NCI-H510A treated with DMSO at 0.1 percent for 48 hours (cell line): ENCODE data around the gene ABL2.
"Not testable (repeated sequence)": the region's sequence is repeated elsewhere in the genome, so short reads cannot be mapped to it uniquely, and the experiment has no call there.

ENCODE experiments used
- DNase-seq: peaks from one replicate; lab custom pipeline; 2025; lab: John Stamatoyannopoulos, UW

The ABL2 gene

GRCh38 chr1:179135707-179136106 lies 93.8 kb downstream of the ABL2 start:
- DNase-seq = not testable (repeated sequence)

- DNase-seq = not testable (repeated sequence)
These were observed 94.3 kb downstream of the ABL2 start for GRCh38 chr1:179135168-179135567.

GRCh38 chr1:179129702-179130473 lies 99.6 kb downstream of the ABL2 start:
- no peak for DNase-seq

GRCh38 chr1:179128520-179128919 lies 101.0 kb downstream of the ABL2 start:
- no peak for DNase-seq

- DNase-seq = no peak
These were observed 102.1 kb downstream of the ABL2 start for GRCh38 chr1:179127163-179127895.

DNA sequence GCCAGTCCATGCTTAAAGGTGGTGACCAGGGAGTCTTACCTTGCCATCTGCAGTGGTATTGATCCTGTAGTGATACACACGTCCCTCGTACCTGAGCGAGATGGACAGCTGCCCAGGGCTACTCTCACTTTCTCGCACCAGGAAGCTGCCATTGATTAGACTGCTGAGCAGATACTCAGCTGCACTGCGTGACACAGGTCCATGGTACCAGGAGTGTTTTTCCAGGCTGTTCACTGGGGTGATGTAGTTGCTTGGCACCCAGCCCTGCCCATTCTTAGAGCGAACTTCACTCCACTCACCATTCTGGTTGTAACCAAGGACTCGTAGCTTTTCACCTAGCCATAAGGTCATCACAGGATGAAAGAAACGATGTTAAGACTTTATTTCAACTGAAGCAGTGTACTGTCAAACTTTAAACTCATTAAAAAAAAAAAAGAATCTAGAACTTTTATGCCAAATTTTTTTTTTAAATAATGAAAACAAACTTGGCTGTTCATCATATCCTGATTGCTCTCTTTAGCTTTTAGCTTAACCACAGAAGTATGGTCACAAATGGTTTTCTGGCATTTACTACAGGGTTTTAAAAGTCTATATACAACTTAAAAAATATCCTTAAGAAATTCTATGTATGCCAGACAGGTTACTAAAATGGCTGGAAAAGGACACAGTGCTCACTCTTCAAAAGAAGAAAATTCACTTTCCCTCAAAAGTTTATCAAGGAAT lies 103.0 kb downstream of the ABL2 start:
- DNase-seq = no peak

GRCh38 chr1:179124873-179125272 lies 104.6 kb downstream of the ABL2 start:
- DNase-seq = no peak

DNA sequence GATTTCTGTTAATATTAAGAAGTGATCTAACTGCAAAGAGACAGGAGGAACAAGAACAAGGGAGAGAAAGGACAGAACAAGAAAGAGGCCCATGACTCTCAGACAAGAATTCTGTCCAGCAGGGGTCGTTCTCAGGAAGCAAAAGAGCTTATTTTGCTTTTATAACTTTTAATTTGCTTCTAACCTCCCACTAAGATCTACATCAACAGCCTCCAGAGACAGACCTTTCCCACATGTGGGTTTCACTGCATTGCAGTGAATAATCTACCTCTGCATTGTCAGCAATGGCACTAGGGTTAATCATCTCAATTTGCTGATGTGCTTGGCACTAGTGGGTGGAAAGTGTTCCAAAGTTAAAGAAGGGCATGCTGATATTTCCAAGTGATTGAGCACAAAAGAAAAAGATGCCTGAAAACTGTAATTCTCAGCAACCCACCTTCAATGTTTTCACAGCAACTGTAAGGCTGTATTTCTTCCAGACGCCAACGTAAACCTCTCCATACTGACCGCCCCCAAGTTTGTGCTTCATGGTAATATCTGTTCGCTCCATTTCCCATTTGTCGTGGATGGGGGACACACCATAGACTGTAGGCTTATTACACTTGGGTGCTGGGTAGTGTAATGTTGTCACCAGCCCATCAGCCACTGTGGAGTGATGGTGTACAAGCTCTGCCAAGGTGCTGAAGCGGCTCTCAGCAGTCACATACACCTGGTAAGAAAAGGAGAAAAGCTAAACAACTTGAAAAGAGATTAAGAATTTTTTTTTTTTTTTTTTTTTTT lies 108.1 kb downstream of the ABL2 start:
- no peak for DNase-seq

GRCh38 chr1:179120736-179121135 lies 108.7 kb downstream of the ABL2 start:
- no peak for DNase-seq

- no peak for DNase-seq
These were observed 110.0 kb downstream of the ABL2 start for GRCh38 chr1:179119513-179119912.

GRCh38 chr1:179115181-179115580 lies 114.3 kb downstream of the ABL2 start:
- no peak for DNase-seq

- no peak for DNase-seq
These were observed 120.8 kb downstream of the ABL2 start for GRCh38 chr1:179108644-179109043.

DNA sequence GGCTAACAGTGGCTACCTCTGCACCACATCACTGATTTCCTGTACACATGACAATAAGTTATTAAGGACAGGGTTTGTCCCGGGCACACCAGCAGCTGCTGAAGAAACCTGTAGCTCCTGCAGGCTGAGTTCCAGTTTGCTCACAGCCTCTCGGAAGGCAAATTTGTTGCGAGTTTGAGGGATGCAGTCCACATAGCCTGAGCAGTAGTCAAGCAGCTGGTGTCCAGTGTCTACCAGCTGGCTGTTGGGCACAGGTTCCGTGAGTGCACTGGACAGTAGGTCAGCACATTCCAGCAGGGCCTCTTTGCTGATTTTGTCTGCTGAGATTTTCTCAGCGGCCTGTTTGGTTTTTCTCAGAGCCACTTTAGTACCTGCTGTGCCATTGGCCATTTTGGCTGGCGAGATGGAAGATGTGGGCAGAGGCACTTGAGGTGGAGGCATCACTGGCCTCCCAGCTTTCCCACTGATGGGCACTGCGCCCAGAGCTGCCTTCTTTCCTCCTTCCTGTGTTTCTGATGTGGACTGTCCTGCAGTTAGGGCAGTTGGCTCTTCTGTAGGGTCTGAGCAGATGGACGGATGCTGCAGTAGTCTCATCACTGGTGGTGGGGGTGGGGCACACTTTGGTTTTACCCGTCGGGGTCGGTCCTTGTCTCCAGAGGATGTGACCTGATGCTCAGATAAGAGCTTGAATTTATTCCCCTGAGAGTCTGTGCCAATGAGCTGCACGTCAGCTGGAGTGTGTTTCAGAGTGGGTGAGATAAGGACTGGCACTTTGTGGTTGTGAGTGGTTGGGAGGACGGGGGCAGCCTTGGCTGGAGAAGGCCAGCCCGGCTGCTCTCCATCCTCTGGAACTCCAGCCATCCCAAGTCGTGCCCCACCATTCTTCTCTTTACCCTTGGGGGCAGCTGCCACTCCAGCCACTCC lies 121.5 kb downstream of the ABL2 start:
- DNase-seq = no peak

- DNase-seq = peak; percentile 67
These were observed 124.1 kb downstream of the ABL2 start for GRCh38 chr1:179105393-179105792.

DNA sequence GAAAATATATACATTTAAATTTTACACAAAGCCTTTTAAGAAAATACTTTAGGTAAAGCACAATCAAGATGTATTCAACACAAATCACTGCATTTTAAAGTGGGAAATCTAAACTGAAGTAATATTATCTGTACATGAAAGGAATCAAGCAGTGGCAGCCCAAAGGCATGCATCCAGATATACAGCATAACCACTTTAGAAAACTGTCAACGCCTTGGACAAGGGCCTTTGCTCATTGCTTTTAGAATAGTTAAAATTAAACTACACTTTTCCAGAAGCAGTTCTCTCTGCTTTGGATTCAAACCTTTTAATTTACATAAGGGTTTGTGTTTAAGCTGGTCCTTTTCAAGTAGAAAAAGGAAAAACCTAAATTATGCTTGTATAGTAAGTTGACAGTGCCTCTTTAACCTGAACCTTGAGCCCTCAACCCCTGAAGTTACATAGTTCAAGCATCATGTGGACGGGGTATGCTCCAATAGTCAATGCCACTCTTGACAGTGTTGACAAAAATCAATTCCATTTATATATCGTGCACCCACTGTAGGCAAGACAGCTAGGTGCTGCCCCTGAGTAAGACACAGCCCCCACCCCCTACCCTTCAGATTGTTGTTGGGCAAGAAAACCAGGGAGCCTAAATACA lies 124.7 kb downstream of the ABL2 start:
- DNase-seq = no peak

DNA sequence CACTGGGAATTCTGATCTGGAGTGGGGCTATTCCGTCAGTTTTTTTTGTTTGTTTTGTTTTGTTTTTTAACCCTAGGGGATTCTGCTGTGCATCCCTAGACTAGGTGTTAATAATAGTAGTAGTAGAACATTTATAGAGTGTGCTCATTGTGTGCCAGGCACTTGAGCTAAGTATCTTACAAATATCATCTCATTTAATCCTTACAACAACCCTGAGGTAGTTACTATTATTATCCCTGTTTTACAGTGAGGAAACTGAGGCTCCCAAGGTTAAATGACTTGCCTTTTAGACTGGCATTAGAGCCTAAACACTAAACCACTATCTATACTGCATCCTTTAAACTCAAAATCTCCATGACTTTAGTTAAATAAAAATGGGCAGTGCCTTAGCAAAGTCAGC lies 125.5 kb downstream of the ABL2 start:
- no peak for DNase-seq

DNA sequence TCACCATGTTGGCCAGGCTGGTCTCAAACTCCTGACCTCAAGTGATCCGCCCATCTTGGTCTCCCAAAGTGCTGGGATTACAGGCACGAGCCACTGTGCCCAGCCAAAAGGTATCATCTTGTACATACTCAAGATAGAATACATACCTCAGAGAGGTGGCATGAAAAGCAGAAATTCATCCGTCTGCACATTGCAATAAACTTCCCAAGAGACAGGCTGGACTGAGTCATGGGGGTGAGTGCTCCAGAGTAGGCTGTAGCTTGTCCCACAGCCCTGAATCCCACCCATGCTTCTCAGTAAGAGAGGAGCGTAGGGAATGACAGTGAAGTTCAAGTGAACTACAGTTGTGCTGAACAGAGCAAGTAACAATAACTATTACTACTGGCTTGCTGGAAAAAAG lies 127.9 kb downstream of the ABL2 start:
- no peak for DNase-seq

DNA sequence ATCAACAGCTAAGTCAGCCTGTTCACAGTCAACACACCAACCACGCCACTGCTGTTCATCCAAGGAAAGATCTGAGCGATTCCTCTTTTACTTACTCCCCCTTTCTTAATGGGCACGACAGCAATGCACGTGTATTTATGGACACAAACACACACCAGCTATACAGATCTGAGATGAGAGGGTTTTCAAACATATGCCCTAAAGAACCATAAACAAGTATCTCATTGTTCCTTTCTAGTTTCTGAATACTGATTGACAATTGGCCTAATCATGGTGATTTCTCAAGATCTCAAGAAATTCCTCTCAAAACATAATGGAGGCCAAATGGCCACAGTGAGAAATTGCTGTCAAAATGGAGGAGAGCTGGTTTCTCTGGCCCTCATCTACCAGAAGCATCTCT lies 129.6 kb downstream of the ABL2 start:
- DNase-seq = no peak

GRCh38 chr1:179095924-179096323 lies 133.6 kb downstream of the ABL2 start:
- no peak for DNase-seq

DNA sequence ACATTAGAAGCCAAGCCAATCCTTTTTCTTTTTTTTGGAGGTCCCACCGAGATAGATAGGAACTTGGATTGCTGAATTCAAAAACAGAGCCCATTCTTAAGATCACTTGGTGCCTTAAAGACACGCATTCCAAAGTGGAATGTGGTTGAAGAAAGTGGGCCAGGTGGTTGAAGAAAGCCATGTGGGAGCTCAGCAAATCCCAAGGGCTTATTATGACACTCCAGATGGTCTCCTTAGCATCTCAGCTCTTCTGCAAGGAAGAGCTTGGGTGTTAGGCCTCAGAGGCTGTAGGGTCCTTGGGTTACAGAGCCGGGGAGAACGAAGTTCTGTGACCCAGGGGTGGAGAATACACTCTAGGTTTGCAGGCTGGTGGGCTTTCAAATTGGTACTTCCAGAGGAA lies 134.1 kb downstream of the ABL2 start:
- DNase-seq = no peak
